ENCODE data around the gene CTXND2.

- TF ChIP-seq CTCF (IDR thresholded peaks at IDR 0.05), result no peak
- no peak for TF ChIP-seq POLR2A (IDR thresholded peaks at IDR 0.05)
These were observed 25.7 kb downstream of the CTXND2 start for GRCh38 chr1:150912623-150913022.

All from stomach (tissue), 4 donors.